HepG2 (cell line): ENCODE results near the gene PEMT. TPM values are rescaled to one million over a fixed set of nuclear protein-coding genes. Genes with fewer than 3 reads are reported as not detected.

Experiments used
- ARID4A ChIP-seq: sonication (generic); formaldehyde crosslinking; IDR thresholded peaks from 2 replicates; pipeline ENCODE4 v1.5.0; 2020; ENCODE audit warnings: mild to moderate bottlenecking, missing genetic modification reagents, borderline replicate concordance
- BRF2 ChIP-seq: sonication (generic); formaldehyde crosslinking; IDR thresholded peaks from 2 replicates; pipeline ENCODE4 v1.8.1; 2022; ENCODE audit warnings: mild to moderate bottlenecking, missing genetic modification reagents
- FOXA1 ChIP-seq, 2 experiments: fragments of 450-650 bp in 1 of 2; sonication (generic) in 1 of 2; formaldehyde crosslinking in 1 of 2; IDR thresholded peaks; 2 replicates each; pipeline versions ENCODE4 v1.4.0 to v1.6.1; 2016 to 2020; ENCODE audit warnings: missing genetic modification reagents in 1 of 2
- HOXA3 ChIP-seq: sonication (generic); formaldehyde crosslinking; IDR thresholded peaks from 2 replicates; pipeline ENCODE4 v1.5.0; 2020; ENCODE audit warnings: missing genetic modification reagents
- NR2F6 ChIP-seq, 2 experiments: IDR thresholded peaks; 2 replicates each; pipeline ENCODE4 v1.6.1; 2016; ENCODE audit warnings: antibody characterized with exemption in 1 of 2, mild to moderate bottlenecking in 1 of 2
- POGZ ChIP-seq: sonication (generic); formaldehyde crosslinking; IDR thresholded peaks from 2 replicates; pipeline ENCODE4 v1.4.0; 2020; ENCODE audit warnings: mild to moderate bottlenecking, missing genetic modification reagents
- RCOR2 ChIP-seq: IDR thresholded peaks from 2 replicates; pipeline ENCODE4 v1.6.1; 2016; ENCODE audit warnings: missing biosample characterization, missing genetic modification reagents
- SAP130 ChIP-seq: IDR thresholded peaks from 2 replicates; pipeline ENCODE4 v1.6.1; 2016; ENCODE audit warnings: low read depth
- SIN3A ChIP-seq: IDR thresholded peaks from 2 replicates; pipeline ENCODE4 v1.6.1; 2011; ENCODE audit warnings: low read depth, mild to moderate bottlenecking, control low read depth, low read length, borderline replicate concordance
- SP4 ChIP-seq: sonication (generic); formaldehyde crosslinking; IDR thresholded peaks from 2 replicates; pipeline ENCODE4 v1.8.1; 2023; ENCODE audit warnings: mild to moderate bottlenecking, missing genetic modification reagents
- STAG1 ChIP-seq: sonication (generic); formaldehyde crosslinking; IDR thresholded peaks from 2 replicates; pipeline ENCODE4 v1.4.0; 2020; ENCODE audit warnings: missing genetic modification reagents
- TRIM22 ChIP-seq: fragments of 450-650 bp; IDR thresholded peaks from 2 replicates; pipeline ENCODE4 v1.6.1; 2017
- ZBED4 ChIP-seq: sonication (generic); formaldehyde crosslinking; IDR thresholded peaks from 2 replicates; pipeline ENCODE4 v1.4.0; 2020; ENCODE audit warnings: missing genetic modification reagents, borderline replicate concordance
- ZBTB7A ChIP-seq: sonication (generic); formaldehyde crosslinking; IDR thresholded peaks from 2 replicates; pipeline ENCODE4 v1.8.0; 2022; ENCODE audit warnings: mild to moderate bottlenecking, missing genetic modification reagents
- ZFP36 ChIP-seq: fragments of 150-350 bp; IDR thresholded peaks from 2 replicates; pipeline ENCODE4 v1.6.1; 2018; ENCODE audit warnings: borderline replicate concordance, low read length, low read depth; ENCODE audit not compliant: partially characterized antibody
- ZNF367 ChIP-seq: sonication (generic); formaldehyde crosslinking; IDR thresholded peaks from 2 replicates; pipeline ENCODE4 v1.4.0; 2020; ENCODE audit warnings: missing genetic modification reagents, borderline replicate concordance
- ZNF547 ChIP-seq: sonication (generic); formaldehyde crosslinking; IDR thresholded peaks from 2 replicates; pipeline ENCODE4 v1.5.1; 2020; ENCODE audit warnings: mild to moderate bottlenecking, missing genetic modification reagents
- ZNF580 ChIP-seq: IDR thresholded peaks from 2 replicates; pipeline ENCODE4 v1.6.1; 2016; ENCODE audit warnings: low read depth, borderline replicate concordance
- ZNF761 ChIP-seq: sonication (generic); formaldehyde crosslinking; conservative IDR thresholded peaks from 2 replicates; pipeline ENCODE4 v1.4.0; 2020; ENCODE audit warnings: mild to moderate bottlenecking, missing genetic modification reagents
- ZNF891 ChIP-seq: sonication (generic); formaldehyde crosslinking; IDR thresholded peaks from 2 replicates; pipeline ENCODE4 v1.5.0; 2020; ENCODE audit warnings: mild to moderate bottlenecking, missing genetic modification reagents
- polyA plus RNA-seq, 8 experiments: library from polyadenylated mRNA; depleted of rRNA in 3 of 8; stranded (reverse) in 7 of 8; unstranded in 1 of 8; fragments of >200 nt; fragmentation: Illumina TruSeq in 4 of 8; extraction: Trizol in 4 of 8; gene quantifications; 2 replicates each; pipeline versions ENCODE4 v1.2.1 to v1.2.3, GENCODE V29; 2011 to 2016; ENCODE audit warnings: low read depth in 4 of 8, missing spikeins in 1 of 8, mixed read lengths in 1 of 8; ENCODE audit not compliant: insufficient read depth in 1 of 8
- total RNA-seq, 5 experiments: library from RNA; depleted of rRNA; stranded (reverse); fragments of >200 nt; fragmentation: Illumina TruSeq; extraction: Trizol; gene quantifications; 2 replicates each; pipeline ENCODE4 v1.2.3, GENCODE V29; 2016; ENCODE audit warnings: low read depth in 1 of 5

Gene PEMT
- total and polyA plus RNA-seq, 2 of the 13 experiments (the other 11 are each of a cell fraction or from before 2014, with no cell fraction given) = 31.7 to 43.6 TPM

GRCh38 chr17:17568772-17569195, 22.7 kb downstream of the PEMT start (continued):
- TF ChIP-seq ARID4A (CRISPR knock-in tag) (no peak; the same call in 1 of the 2 replicates), POGZ (no peak), ZNF761 (CRISPR knock-in tag) (0 out of 2 replicates have a peak, but pooled peaks have one; percentile 23), NR2F6 (IDR thresholded peaks at IDR 0.05) (no peak), NR2F6 (CRISPR knock-in tag; IDR thresholded peaks at IDR 0.05) (peak; percentile 27; the same call in 1 of the 2 replicates), TRIM22 (no peak), ZNF547 (no peak), ZFP36 (no peak), ZBTB7A (CRISPR knock-in tag) (no peak), ZNF367 (CRISPR knock-in tag) (no peak), STAG1 (CRISPR knock-in tag) (peak; percentile 85), BRF2 (CRISPR knock-in tag) (no peak), RCOR2 (no peak), ZBED4 (CRISPR knock-in tag) (peak; percentile 80; the same call in 1 of the 2 replicates), FOXA1 (IDR thresholded peaks at IDR 0.05) (no peak), FOXA1 (CRISPR knock-in tag; IDR thresholded peaks at IDR 0.05) (0 out of 2 replicates have a peak, but pooled peaks have one; percentile 9), SP4 (peak; percentile 7; the same call in 1 of the 2 replicates), ZNF580 (CRISPR knock-in tag) (peak; percentile 50; the same call in 1 of the 2 replicates), ZNF891 (CRISPR knock-in tag) (no peak), SAP130 (CRISPR knock-in tag) (peak; percentile 37; the same call in 1 of the 2 replicates), SIN3A (peak; percentile 18; the same call in 1 of the 2 replicates), HOXA3 (CRISPR knock-in tag) (peak; percentile 41; the same call in 1 of the 2 replicates)
